Osteocyte (in vitro differentiated cells): ENCODE data around the gene SOST. TPM values are rescaled to one million over a fixed set of nuclear protein-coding genes. Genes with fewer than 3 reads are reported as not detected.

Experiments used
- DNase-seq: peaks from one replicate; pipeline ENCODE4 v3.0.0; 2021; ENCODE audit warnings: mixed read lengths; ENCODE audit not compliant: unreplicated experiment; ENCODE audit errors: extremely low spot score
- H3K27ac Mint-ChIP-seq: one replicate; pipeline ENCODE4 v1.8.0; 2021; ENCODE audit warnings: mild to moderate bottlenecking, mixed read lengths; ENCODE audit not compliant: unreplicated experiment
- H3K27me3 Mint-ChIP-seq: one replicate; pipeline ENCODE4 v1.8.0; 2021; ENCODE audit warnings: mixed read lengths; ENCODE audit not compliant: unreplicated experiment
- H3K36me3 Mint-ChIP-seq: one replicate; pipeline ENCODE4 v1.8.0; 2021; ENCODE audit warnings: mixed read lengths; ENCODE audit not compliant: unreplicated experiment
- H3K4me1 Mint-ChIP-seq: one replicate; pipeline ENCODE4 v1.8.0; 2021; ENCODE audit warnings: mixed read lengths; ENCODE audit not compliant: unreplicated experiment
- H3K4me3 Mint-ChIP-seq: one replicate; pipeline ENCODE4 v1.8.0; 2021; ENCODE audit warnings: mild to moderate bottlenecking, moderate library complexity, mixed read lengths; ENCODE audit not compliant: unreplicated experiment
- H3K9me3 Mint-ChIP-seq: one replicate; pipeline ENCODE4 v1.8.0; 2021; ENCODE audit warnings: mixed read lengths; ENCODE audit not compliant: unreplicated experiment
- CTCF ChIP-seq: fragments of 200-600 bp; sonication (generic); IDR thresholded peaks from 2 replicates; pipeline ENCODE4 v1.5.0; 2021; ENCODE audit warnings: antibody characterized with exemption, mild to moderate bottlenecking, moderate library complexity
- total RNA-seq: library from RNA; stranded (reverse); gene quantifications from 2 replicates; pipeline ENCODE4 v1.2.1, GENCODE V29; 2021

The SOST gene
- total RNA-seq, 1 donor from 2014 or later, result not detected

DNA sequence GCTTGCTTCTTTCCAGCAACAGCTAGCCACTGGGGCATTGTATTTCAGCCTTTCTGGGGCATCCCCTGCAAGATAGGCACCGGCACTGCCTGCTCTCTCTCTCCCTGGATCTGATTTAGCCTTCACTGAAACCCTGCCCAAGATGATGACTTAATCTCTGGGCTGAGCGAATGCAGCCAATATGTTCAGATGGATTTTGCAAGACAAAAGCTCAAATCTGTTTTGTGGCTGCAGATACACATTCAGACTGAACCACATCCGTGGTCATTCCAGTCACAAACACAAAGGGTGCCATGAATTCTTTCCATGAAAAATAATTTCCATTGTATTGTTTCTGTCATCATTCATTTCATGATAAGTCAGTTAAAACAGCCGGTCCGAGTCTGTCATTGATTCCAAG lies 24.2 kb downstream of the SOST start:
- Mint-ChIP-seq H3K4me1 (peaks cover 7% of the 10 kb centered on the region), H3K36me3 (no peaks in the 10 kb centered on the region), H3K27ac (no peak overlapping the region), H3K4me3 (no peak overlapping the region), H3K27me3 (no peaks in the 10 kb centered on the region), H3K9me3 (no peaks in the 10 kb centered on the region)
- DNase-seq, result no peak
- TF ChIP-seq CTCF, result no peak

GRCh38 chr17:43733956-43734355 lies 24.6 kb downstream of the SOST start:
- Mint-ChIP-seq H3K4me3 (no peak overlapping the region), H3K36me3 (no peaks in the 10 kb centered on the region), H3K9me3 (no peaks in the 10 kb centered on the region), H3K27me3 (no peaks in the 10 kb centered on the region), H3K27ac (no peak overlapping the region), H3K4me1 (peaks cover 7% of the 10 kb centered on the region)
- TF ChIP-seq CTCF, result no peak
- DNase-seq, result no peak

- H3K27me3 Mint-ChIP-seq, result no peaks in the 10 kb centered on the region
- H3K4me1 Mint-ChIP-seq, result peaks cover 7% of the 10 kb centered on the region
- DNase-seq, result no peak
- H3K9me3 Mint-ChIP-seq, result no peaks in the 10 kb centered on the region
- H3K4me3 Mint-ChIP-seq, result no peak overlapping the region
- H3K27ac Mint-ChIP-seq, result no peak overlapping the region
- no peaks in the 10 kb centered on the region for H3K36me3 Mint-ChIP-seq
- no peak for TF ChIP-seq CTCF
These were observed 25.6 kb downstream of the SOST start for GRCh38 chr17:43732958-43733357.

DNA sequence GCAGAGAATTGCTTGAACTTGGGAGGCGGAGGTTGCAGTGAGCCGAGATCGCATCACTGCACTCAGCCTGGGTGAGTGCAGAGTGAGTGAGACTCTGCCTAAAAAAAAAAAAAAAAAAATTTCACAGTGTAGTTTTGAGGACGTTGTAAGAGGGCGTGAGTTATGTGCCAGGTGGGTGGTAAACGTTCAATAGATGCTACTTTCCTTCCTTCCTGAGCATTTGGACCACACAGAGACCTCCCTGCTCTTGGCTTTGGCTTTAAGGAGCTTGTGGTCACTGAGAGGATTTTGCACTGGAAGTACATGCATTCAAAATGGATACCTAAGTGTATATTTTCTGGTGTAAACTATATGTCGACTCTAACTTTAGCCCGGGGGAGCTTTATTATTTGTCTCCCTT lies 30.5 kb downstream of the SOST start:
- H3K4me3 Mint-ChIP-seq, result no peak overlapping the region
- no peaks in the 10 kb centered on the region for H3K9me3 Mint-ChIP-seq
- no peaks in the 10 kb centered on the region for H3K36me3 Mint-ChIP-seq
- no peaks in the 10 kb centered on the region for H3K27me3 Mint-ChIP-seq
- no peak for DNase-seq
- peaks cover 13% of the 10 kb centered on the region for H3K4me1 Mint-ChIP-seq
- TF ChIP-seq CTCF, result no peak
- no peak overlapping the region for H3K27ac Mint-ChIP-seq

DNA sequence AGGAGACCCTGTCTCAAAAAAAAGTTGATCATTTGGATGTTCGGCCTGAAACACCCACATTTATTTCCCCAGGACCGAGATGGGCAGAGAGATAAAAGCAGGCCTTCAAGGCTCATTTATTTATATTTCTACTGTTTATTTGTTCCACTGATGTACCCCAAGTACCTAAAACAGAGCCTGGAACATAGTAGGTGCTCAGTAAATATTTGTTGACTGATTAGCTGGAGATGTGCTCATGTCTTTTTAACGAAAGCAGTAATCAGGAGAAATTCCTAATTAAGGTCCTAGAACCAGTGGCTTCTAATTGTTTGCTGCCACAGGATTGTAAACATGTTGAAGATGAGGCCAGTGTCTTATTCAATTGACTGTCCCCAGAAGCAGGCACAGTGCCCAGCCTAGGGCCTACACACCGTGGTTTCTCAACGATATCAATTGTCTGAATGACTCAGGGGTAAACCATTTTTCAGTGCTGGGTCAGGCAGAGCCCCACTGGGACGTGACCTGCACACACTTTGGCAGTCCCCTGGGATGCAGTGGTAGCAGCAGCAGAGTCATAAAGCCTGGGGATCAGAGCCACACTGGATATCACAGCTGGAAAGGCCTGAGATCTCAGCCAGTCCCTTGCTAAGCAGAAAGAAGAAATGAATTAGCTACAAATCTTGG lies 34.8 kb downstream of the SOST start:
- Mint-ChIP-seq H3K27ac (no peak overlapping the region), H3K4me3 (no peak overlapping the region), H3K27me3 (no peaks in the 10 kb centered on the region), H3K36me3 (no peaks in the 10 kb centered on the region), H3K4me1 (peaks cover 30% of the 10 kb centered on the region), H3K9me3 (no peaks in the 10 kb centered on the region)
- TF ChIP-seq CTCF, result no peak
- DNase-seq, result no peak
